IMR-90 (cell line): Measurements from ENCODE around the gene FAM171A1. TPM values are rescaled to one million over a fixed set of nuclear protein-coding genes. Genes with fewer than 3 reads are reported as not detected.

Experiments
- ATAC-seq: fragments of 200-7000 bp; cut with Tn5 transposase; 2 replicates; pipeline ENCODE4 v1.9.1; 2020; ENCODE audit warnings: low read depth, mild to moderate bottlenecking, moderate library complexity
- BruUV-seq: library from RNA; stranded (reverse); fragments of 400-500 nt; replicated peaks from 2 replicates; lab custom pipeline; 2021; lab: Mats Ljungman, UMichigan
- CTCF ChIA-PET: fragments of 300-600 bp; formaldehyde crosslinking; extraction: SDS; loops from one replicate; lab custom pipeline; 2021; ENCODE audit warnings: antibody characterized with exemption; lab: Yijun Ruan, JAX
- POLR2A ChIA-PET: fragments of 300-600 bp; sonication (Branson Sonifier 250); formaldehyde crosslinking; loops from one replicate; lab custom pipeline; 2022; ENCODE audit warnings: antibody characterized with exemption; ENCODE audit not compliant: unreplicated experiment; lab: Charles Lee
- DNase-seq: peaks from one replicate; pipeline ENCODE4 v3.0.0; 2013
- H2AFZ ChIP-seq: replicated peaks from 2 replicates; pipeline ENCODE3; 2013; ENCODE audit warnings: low read length, mild to moderate bottlenecking; ENCODE audit not compliant: poor library complexity
- H2AK5ac ChIP-seq: 2 replicates; pipeline ENCODE4 v1.6.1; 2013; ENCODE audit warnings: low read depth, low read length, inconsistent platforms
- H2AK9ac ChIP-seq: replicated peaks from 2 replicates; pipeline ENCODE3; 2013; ENCODE audit warnings: mild to moderate bottlenecking, low read depth, low read length, moderate library complexity; ENCODE audit not compliant: poor library complexity
- H2BK120ac ChIP-seq: 2 replicates; pipeline ENCODE4 v1.6.1; 2013; ENCODE audit warnings: low read depth, low read length, inconsistent platforms
- H2BK15ac ChIP-seq: 3 replicates; pipeline ENCODE4 v1.6.1; 2013; ENCODE audit warnings: low read depth, low read length, inconsistent platforms
- H2BK20ac ChIP-seq: 2 replicates; pipeline ENCODE4 v1.6.1; 2013; ENCODE audit warnings: low read depth, mild to moderate bottlenecking, inconsistent platforms, low read length, moderate library complexity
- H2BK5ac ChIP-seq: 2 replicates; pipeline ENCODE4 v1.6.1; 2013; ENCODE audit warnings: mild to moderate bottlenecking, low read depth, low read length, inconsistent platforms; ENCODE audit not compliant: poor library complexity, severe bottlenecking
- H3K14ac ChIP-seq: replicated peaks from 2 replicates; pipeline ENCODE4 v1.6.1; 2013; ENCODE audit warnings: low read depth, low read length, inconsistent platforms
- H3K18ac ChIP-seq: 2 replicates; pipeline ENCODE4 v1.6.1; 2013; ENCODE audit warnings: low read depth, low read length, control low read depth
- H3K23ac ChIP-seq: 2 replicates; pipeline ENCODE4 v1.6.1; 2013; ENCODE audit warnings: low read depth, low read length, inconsistent platforms
- H3K27ac ChIP-seq: 2 replicates; pipeline ENCODE4 v1.5.1; 2013; ENCODE audit warnings: mild to moderate bottlenecking, control low read depth, low read length; ENCODE audit not compliant: insufficient read depth
- H3K27me3 ChIP-seq: 2 replicates; pipeline ENCODE4 v1.6.1; 2013; ENCODE audit warnings: low read length; ENCODE audit not compliant: control insufficient read depth, insufficient read depth
- H3K36me3 ChIP-seq: 2 replicates; pipeline ENCODE4 v1.6.1; 2013; ENCODE audit warnings: low read length, mixed read lengths; ENCODE audit not compliant: control insufficient read depth, insufficient read depth
- H3K4ac ChIP-seq: 2 replicates; pipeline ENCODE4 v1.6.1; 2013; ENCODE audit warnings: low read depth, low read length, inconsistent platforms
- H3K4me1 ChIP-seq: 2 replicates; pipeline ENCODE4 v1.6.1; 2013; ENCODE audit warnings: low read length, mixed read lengths; ENCODE audit not compliant: control insufficient read depth, insufficient read depth
- H3K4me2 ChIP-seq: 2 replicates; pipeline ENCODE4 v1.6.1; 2013; ENCODE audit warnings: low read depth, mild to moderate bottlenecking, control low read depth, low read length, moderate library complexity
- H3K4me3 ChIP-seq: 2 replicates; pipeline ENCODE4 v1.5.1; 2013; ENCODE audit warnings: low read depth, mild to moderate bottlenecking, control low read depth, low read length, moderate library complexity; ENCODE audit not compliant: insufficient read depth
- H3K56ac ChIP-seq: 2 replicates; pipeline ENCODE4 v1.6.1; 2013; ENCODE audit warnings: low read length, inconsistent platforms; ENCODE audit not compliant: insufficient read depth; ENCODE audit errors: extremely low read depth
- H3K79me1 ChIP-seq, 2 experiments: 2 replicates each; pipeline ENCODE4 v1.6.1; 2013; ENCODE audit warnings: low read length in 2 of 2, inconsistent platforms in 1 of 2, low read depth in 1 of 2
- H3K9ac ChIP-seq: 2 replicates; pipeline ENCODE4 v1.6.1; 2013; ENCODE audit warnings: low read depth, low read length, control low read depth
- H3K9me1 ChIP-seq: 2 replicates; pipeline ENCODE4 v1.6.1; 2013; ENCODE audit warnings: low read length, inconsistent platforms; ENCODE audit not compliant: insufficient read depth
- H3K9me3 ChIP-seq: 2 replicates; pipeline ENCODE4 v1.6.1; 2013; ENCODE audit warnings: low read length; ENCODE audit not compliant: control insufficient read depth, insufficient read depth
- H4K20me1 ChIP-seq: 2 replicates; pipeline ENCODE4 v1.6.1; 2013; ENCODE audit warnings: low read length, inconsistent platforms; ENCODE audit not compliant: insufficient read depth
- H4K5ac ChIP-seq: 2 replicates; pipeline ENCODE4 v1.6.1; 2013; ENCODE audit warnings: mild to moderate bottlenecking, low read depth, low read length, control low read depth
- H4K8ac ChIP-seq, 2 experiments: 2 replicates each; pipeline ENCODE4 v1.6.1; 2013; ENCODE audit warnings: low read depth in 2 of 2, low read length in 2 of 2, control low read depth in 1 of 2, inconsistent platforms in 1 of 2
- H4K91ac ChIP-seq: 2 replicates; pipeline ENCODE4 v1.6.1; 2013; ENCODE audit warnings: low read depth, low read length, inconsistent platforms; ENCODE audit not compliant: insufficient read depth
- CHD1 ChIP-seq: IDR thresholded peaks from 2 replicates; pipeline ENCODE4 v1.6.1; 2012; ENCODE audit warnings: low read depth, low read length, improper control_type of control experiment
- WGBS, 2 experiments: methylation state at CpG; one replicate each; pipeline versions ENCODE4 v1.1.5 to v1.1.7; 2013; ENCODE audit warnings: missing lambda C conversion rate in 2 of 2; ENCODE audit not compliant: insufficient read length in 1 of 2; ENCODE audit errors: extremely low coverage in 2 of 2; 5-methylcytosine and 5-hydroxymethylcytosine counted together
- dilution Hi-C: fragments of 300-500 bp; cut with HindIII; formaldehyde crosslinking; loops from one replicate; pipeline ENCODE4 v1.14.3; 2018; ENCODE audit warnings: low sequenced_read_pairs; ENCODE audit not compliant: unreplicated experiment
- in situ Hi-C: fragments of 300-500 bp; cut with MboI; formaldehyde crosslinking; loops from 3 replicates; pipeline ENCODE4 v1.14.3; 2019; ENCODE audit warnings: low sequenced_read_pairs, inconsistent platforms, mixed read lengths
- intact Hi-C: fragments of 100-400 bp; cut with micrococcal nuclease; formaldehyde crosslinking; loops from 2 replicates; pipeline ENCODE4 v1.10.0; 2022
- polyA plus RNA-seq, 3 experiments: library from polyadenylated mRNA; depleted of rRNA; stranded (reverse); fragments of >200 nt; gene quantifications; 2 replicates each; pipeline ENCODE4 v1.2.3, GENCODE V29; 2012; ENCODE audit warnings: low replicate concordance in 1 of 3
- total RNA-seq: library from RNA; depleted of rRNA; stranded (reverse); fragments of >200 nt; gene quantifications from 2 replicates; pipeline ENCODE4 v1.2.3, GENCODE V29; 2012
- TF ChIP-seq, protein P1 (sequence below): fragments of 150-350 bp; IDR thresholded peaks from 2 replicates; pipeline ENCODE4 v1.6.1; 2016; ENCODE audit warnings: low read depth, mild to moderate bottlenecking, low read length, moderate library complexity, borderline replicate concordance

The FAM171A1 gene
- total and polyA plus RNA-seq, 2 of the 4 experiments (the other 2 are of a cell fraction): 20.3 to 30.6 TPM

GRCh38 chr10:15378569-15378968, 7.5 kb upstream of the FAM171A1 start:
- Histone ChIP-seq H2BK20ac (no peak overlapping the region), H3K18ac (no peak overlapping the region), H3K27ac (no peak overlapping the region), H3K4me2 (no peak overlapping the region), H3K4me1 (no peaks in the 10 kb centered on the region), H3K23ac (no peak overlapping the region), H3K27me3 (peaks cover 34% of the 10 kb centered on the region), H4K91ac (no peak overlapping the region), H2AK5ac (no peak overlapping the region), H3K9ac (no peak overlapping the region), H3K4me3 (no peak overlapping the region), H3K56ac (no peak overlapping the region), H2AFZ (no peak overlapping the region), H2BK15ac (no peak overlapping the region), H3K9me1 (no peaks in the 10 kb centered on the region), H3K79me1 (no peaks in the 10 kb centered on the region), H4K5ac (no peak overlapping the region), H2AK9ac (no peak overlapping the region), H4K20me1 (no peaks in the 10 kb centered on the region), H3K14ac (no peak overlapping the region), H3K9me3 (no peaks in the 10 kb centered on the region), H3K36me3 (no peaks in the 10 kb centered on the region), H3K4ac (no peak overlapping the region), H4K8ac (no peak overlapping the region), H2BK120ac (no peak overlapping the region), H2BK5ac (no peak overlapping the region)
- no peak for TF ChIP-seq CHD1
- TF ChIP-seq, protein P1, sequence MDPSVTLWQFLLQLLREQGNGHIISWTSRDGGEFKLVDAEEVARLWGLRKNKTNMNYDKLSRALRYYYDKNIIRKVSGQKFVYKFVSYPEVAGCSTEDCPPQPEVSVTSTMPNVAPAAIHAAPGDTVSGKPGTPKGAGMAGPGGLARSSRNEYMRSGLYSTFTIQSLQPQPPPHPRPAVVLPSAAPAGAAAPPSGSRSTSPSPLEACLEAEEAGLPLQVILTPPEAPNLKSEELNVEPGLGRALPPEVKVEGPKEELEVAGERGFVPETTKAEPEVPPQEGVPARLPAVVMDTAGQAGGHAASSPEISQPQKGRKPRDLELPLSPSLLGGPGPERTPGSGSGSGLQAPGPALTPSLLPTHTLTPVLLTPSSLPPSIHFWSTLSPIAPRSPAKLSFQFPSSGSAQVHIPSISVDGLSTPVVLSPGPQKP: no peak
- POLR2A ChIA-PET: no interaction called here
- in situ Hi-C loops (no loop called here), dilution Hi-C loops (no loop called here), intact Hi-C loops (no loop called here)
- no peak for ATAC-seq
- BruUV-seq: no TSS peak
- 92% methylated on average over 2 of the region's 5 CpGs; no CpG with 5 or more reads in 1 of the 2 experiments for WGBS, 2 experiments
- CTCF ChIA-PET: no interaction called here
- no peak for DNase-seq
